KMS-11 (cell line): ENCODE results near the gene ERC2.

Experiments used
- H2AFZ ChIP-seq: fragments of 200-600 bp; sonication (generic); 2 replicates; pipeline ENCODE4 v1.6.1; 2016; ENCODE audit warnings: antibody characterized with exemption, mixed run types, low read depth
- H3K27ac ChIP-seq: fragments of 200-600 bp; sonication (generic); 2 replicates; pipeline ENCODE4 v1.6.1; 2016; ENCODE audit warnings: mild to moderate bottlenecking, mixed run types
- H3K27me3 ChIP-seq: fragments of 200-600 bp; sonication (generic); 2 replicates; pipeline ENCODE4 v1.6.1; 2017; ENCODE audit warnings: mild to moderate bottlenecking, low read depth, mixed run types, moderate library complexity; ENCODE audit not compliant: insufficient read depth
- H3K36me3 ChIP-seq: fragments of 200-600 bp; sonication (generic); 2 replicates; pipeline ENCODE4 v1.6.1; 2017; ENCODE audit warnings: mild to moderate bottlenecking, mixed run types; ENCODE audit not compliant: insufficient read depth
- H3K4me1 ChIP-seq: fragments of 200-600 bp; sonication (generic); 2 replicates; pipeline ENCODE4 v1.6.1; 2016; ENCODE audit warnings: mild to moderate bottlenecking, low read depth, mixed run types; ENCODE audit not compliant: poor library complexity, severe bottlenecking
- H3K4me2 ChIP-seq: fragments of 200-600 bp; sonication (generic); 2 replicates; pipeline ENCODE4 v1.7.0; 2016; ENCODE audit warnings: mild to moderate bottlenecking, mixed run types
- H3K4me3 ChIP-seq: fragments of 200-600 bp; sonication (generic); IDR thresholded peaks from 2 replicates; pipeline ENCODE4 v1.6.1; 2017; ENCODE audit warnings: low read depth, low read length, mixed read lengths; ENCODE audit not compliant: insufficient read depth
- H3K79me2 ChIP-seq: fragments of 200-600 bp; sonication (generic); 2 replicates; pipeline ENCODE4 v1.6.1; 2016; ENCODE audit warnings: low read depth, mixed run types; ENCODE audit not compliant: insufficient read depth
- H3K9ac ChIP-seq: fragments of 200-600 bp; sonication (generic); 2 replicates; pipeline ENCODE4 v1.6.1; 2016; ENCODE audit warnings: mild to moderate bottlenecking, mixed run types
- H4K20me1 ChIP-seq: fragments of 200-600 bp; sonication (generic); 2 replicates; pipeline ENCODE4 v1.6.1; 2016; ENCODE audit warnings: mild to moderate bottlenecking, mixed run types; ENCODE audit not compliant: insufficient read depth
- CTCF ChIP-seq: fragments of 200-600 bp; sonication (generic); conservative IDR thresholded peaks from 2 replicates; pipeline ENCODE4 v1.6.1; 2017; ENCODE audit warnings: low read depth, mild to moderate bottlenecking, antibody characterized with exemption, low read length, moderate library complexity, mixed read lengths

ERC2 gene

GRCh38 chr3:56197259-56197965 lies 270.9 kb downstream of the ERC2 start:
- Histone ChIP-seq H3K4me2 (no peak overlapping the region), H3K27ac (no peak overlapping the region), H3K27me3 (no peaks in the 10 kb centered on the region), H4K20me1 (no peaks in the 10 kb centered on the region), H3K9ac (no peak overlapping the region), H3K4me1 (no peaks in the 10 kb centered on the region), H3K79me2 (no peaks in the 10 kb centered on the region), H3K36me3 (no peaks in the 10 kb centered on the region), H3K4me3 (no peak overlapping the region), H2AFZ (no peak overlapping the region)
- TF ChIP-seq CTCF: no peak

- Histone ChIP-seq H2AFZ (no peak overlapping the region), H3K4me3 (no peak overlapping the region), H4K20me1 (no peaks in the 10 kb centered on the region), H3K4me1 (no peaks in the 10 kb centered on the region), H3K79me2 (no peaks in the 10 kb centered on the region), H3K4me2 (no peak overlapping the region), H3K9ac (no peak overlapping the region), H3K36me3 (no peaks in the 10 kb centered on the region), H3K27ac (no peak overlapping the region), H3K27me3 (no peaks in the 10 kb centered on the region)
- no peak for TF ChIP-seq CTCF
Observed at GRCh38 chr3:56196700-56197099, 271.6 kb downstream of the ERC2 start.

GRCh38 chr3:56193519-56193918 lies 274.7 kb downstream of the ERC2 start:
- no peaks in the 10 kb centered on the region for H3K36me3 ChIP-seq
- no peak overlapping the region for H3K9ac ChIP-seq
- no peak overlapping the region for H3K4me2 ChIP-seq
- TF ChIP-seq CTCF: no peak
- no peak overlapping the region for H3K27ac ChIP-seq
- no peaks in the 10 kb centered on the region for H3K27me3 ChIP-seq
- peaks cover 10% of the 10 kb centered on the region for H3K4me1 ChIP-seq
- H3K79me2 ChIP-seq: no peaks in the 10 kb centered on the region
- no peak overlapping the region for H2AFZ ChIP-seq
- H4K20me1 ChIP-seq: no peaks in the 10 kb centered on the region
- no peak overlapping the region for H3K4me3 ChIP-seq

- H3K27ac ChIP-seq: no peak overlapping the region
- no peak overlapping the region for H3K9ac ChIP-seq
- no peaks in the 10 kb centered on the region for H4K20me1 ChIP-seq
- H3K79me2 ChIP-seq: no peaks in the 10 kb centered on the region
- H3K4me3 ChIP-seq: no peak overlapping the region
- no peak for TF ChIP-seq CTCF
- H3K36me3 ChIP-seq: no peaks in the 10 kb centered on the region
- H3K27me3 ChIP-seq: no peaks in the 10 kb centered on the region
- H3K4me1 ChIP-seq: peaks cover 10% of the 10 kb centered on the region
- no peak overlapping the region for H3K4me2 ChIP-seq
- no peak overlapping the region for H2AFZ ChIP-seq
Observed at GRCh38 chr3:56192001-56192400, 276.3 kb downstream of the ERC2 start.
